Stimulated activated CD4-positive, alpha-beta T cell treated with anti-CD3 and anti-CD28 coated beads, TNF-alpha, amount 100 ng/mL, for 4 hours (primary cell): ENCODE data around the gene LZTS2.
A peak's percentile ranks its signal among the peaks of the same experiment; 100 is the strongest.
"Not testable (repeated sequence)": the region's sequence is repeated elsewhere in the genome, so short reads cannot be mapped to it uniquely, and the experiment has no call there.

Source experiments
- DNase-seq, 3 experiments: peaks; one replicate each; pipeline ENCODE4 v3.0.0-alpha.2; 2020; ENCODE audit warnings: low read depth in 3 of 3

LZTS2 gene, protein sequence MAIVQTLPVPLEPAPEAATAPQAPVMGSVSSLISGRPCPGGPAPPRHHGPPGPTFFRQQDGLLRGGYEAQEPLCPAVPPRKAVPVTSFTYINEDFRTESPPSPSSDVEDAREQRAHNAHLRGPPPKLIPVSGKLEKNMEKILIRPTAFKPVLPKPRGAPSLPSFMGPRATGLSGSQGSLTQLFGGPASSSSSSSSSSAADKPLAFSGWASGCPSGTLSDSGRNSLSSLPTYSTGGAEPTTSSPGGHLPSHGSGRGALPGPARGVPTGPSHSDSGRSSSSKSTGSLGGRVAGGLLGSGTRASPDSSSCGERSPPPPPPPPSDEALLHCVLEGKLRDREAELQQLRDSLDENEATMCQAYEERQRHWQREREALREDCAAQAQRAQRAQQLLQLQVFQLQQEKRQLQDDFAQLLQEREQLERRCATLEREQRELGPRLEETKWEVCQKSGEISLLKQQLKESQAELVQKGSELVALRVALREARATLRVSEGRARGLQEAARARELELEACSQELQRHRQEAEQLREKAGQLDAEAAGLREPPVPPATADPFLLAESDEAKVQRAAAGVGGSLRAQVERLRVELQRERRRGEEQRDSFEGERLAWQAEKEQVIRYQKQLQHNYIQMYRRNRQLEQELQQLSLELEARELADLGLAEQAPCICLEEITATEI

DNA sequence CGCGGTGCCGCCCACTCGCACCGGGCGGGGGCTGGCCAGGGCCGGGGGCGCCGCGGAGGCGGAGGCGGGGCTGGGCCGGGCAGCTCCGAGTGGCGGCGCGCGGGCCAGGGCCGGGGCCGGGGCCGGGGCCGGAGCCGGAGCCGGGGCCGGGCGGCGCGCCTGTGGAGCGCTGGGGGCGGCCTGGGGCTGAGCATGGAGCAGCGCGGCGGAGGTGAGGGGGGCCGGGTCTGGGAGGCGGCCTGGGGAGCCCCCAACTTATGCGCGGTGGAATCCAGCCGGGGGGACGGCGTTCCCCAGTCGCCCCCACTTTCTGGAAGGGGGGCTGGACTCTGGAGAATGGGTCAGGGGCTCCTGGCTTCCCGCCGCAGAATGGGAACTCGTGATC lies at the start of gene LZTS2:
TSS of gene LZTS2 (plus strand) at position 67 of the 385 bp plus-strand sequence. CDS start 2,731 bp downstream, outside the sequence.
- no peak for DNase-seq

DNA sequence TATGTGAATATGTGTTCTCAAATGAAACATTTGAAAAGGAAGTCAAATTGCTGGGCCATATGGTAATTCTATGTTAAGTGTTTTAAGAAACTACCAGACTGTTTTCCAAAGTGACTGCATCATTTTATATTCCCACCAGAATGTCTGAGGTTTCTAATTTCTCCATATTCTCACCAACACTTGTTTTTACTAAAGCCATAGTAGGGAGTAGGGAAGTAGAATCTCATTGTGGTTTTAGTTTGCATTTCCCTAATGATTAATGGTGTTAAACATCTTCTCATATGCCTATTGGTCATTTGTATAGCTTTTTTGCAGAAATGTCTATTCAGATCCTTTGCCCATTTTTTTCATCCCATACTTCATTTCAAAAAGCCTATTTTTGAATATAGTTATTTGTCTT lies 39.4 kb upstream of the LZTS2 start:
- DNase-seq = no peak

DNA sequence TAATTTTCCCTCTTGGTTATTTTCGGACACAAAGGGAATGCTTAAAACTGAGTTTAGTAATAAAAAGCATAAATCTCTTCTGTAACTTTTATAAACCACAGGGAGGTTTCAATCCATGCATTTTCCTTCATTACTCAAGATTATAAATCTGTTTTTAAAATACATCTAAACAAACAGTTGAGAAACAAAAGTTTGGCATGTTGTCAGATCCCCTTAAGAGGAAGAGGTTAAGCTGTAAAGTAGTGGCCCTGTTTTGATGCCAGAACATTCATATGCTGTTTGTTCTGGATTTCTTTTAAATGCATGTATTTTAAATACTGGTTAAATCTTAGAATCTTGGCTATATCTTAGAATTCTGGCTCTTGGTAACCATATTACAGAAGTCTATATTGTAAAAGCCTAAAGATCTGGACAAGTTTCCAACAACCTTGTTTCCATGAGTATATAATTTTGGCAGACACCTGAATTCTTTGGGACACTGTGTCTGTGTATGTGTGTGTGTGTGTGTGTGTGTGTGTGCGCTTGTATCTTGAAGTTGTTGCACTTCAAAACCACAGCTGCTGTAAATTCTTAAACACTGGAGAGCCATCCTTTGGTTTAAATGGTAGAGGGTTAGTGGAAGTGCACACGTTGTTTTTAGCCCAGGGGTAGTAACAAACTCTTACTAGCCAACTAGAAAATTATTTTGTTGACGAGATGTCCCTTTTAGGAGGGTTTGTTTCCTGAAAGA lies 37.1 kb upstream of the LZTS2 start:
- DNase-seq = no peak

DNA sequence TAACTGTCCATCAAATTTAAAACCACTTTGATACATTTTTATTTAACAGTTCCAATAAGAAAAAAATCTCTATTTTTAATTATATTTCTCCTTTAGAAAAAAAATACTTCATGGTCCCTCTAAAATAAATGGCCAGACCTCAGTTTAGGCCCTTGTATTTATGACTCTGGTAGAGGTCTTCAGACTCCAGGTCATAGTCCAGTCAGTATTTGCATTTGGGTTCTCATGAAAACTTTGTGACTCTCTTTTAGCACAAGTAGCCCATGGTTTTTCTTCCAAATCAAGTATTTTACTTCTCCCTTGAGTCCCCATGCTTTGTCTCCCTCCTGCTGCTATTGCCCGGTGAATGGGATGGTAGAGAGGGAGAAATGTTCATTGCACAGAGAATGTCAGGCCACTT lies 35.8 kb upstream of the LZTS2 start:
- no peak for DNase-seq

DNA sequence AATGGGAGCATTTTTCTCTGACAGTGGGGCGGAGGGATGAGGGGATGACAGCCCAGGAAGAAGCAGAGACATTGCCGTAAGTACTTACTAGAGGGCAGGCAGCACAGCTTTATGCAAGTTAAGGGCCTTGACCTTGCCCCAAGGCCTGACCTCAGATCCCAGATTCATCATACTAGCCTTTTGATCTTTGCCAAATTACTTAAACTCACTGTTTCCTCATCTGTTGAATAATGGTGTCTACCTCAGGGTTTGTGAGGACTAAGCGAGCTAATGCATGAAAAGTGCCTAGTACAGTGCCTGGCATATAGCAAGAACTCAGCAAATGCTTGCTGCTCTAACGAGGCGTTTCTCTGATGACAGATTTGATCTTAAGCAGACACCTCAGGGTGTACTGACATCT lies 33.8 kb upstream of the LZTS2 start:
- no peak for DNase-seq

DNA sequence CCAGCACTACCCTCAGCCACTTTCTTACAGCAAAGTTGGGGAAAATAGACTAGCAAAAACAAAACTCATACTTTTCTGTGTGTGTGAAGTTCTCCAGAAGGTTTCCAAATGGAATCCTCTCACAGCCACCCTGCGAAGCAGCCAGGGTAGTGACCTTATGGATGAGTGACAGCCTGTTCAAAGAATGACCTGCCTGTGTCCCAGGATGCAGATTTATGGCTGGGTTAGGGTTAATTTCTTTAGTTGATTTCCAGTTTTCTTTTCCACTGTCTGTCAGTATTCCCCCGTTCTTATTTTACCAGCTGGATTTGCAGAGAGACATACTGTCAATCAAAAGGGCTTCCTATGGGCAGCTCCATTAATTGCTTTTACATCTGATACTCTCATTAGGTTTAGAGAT lies 32.7 kb upstream of the LZTS2 start:
- no peak for DNase-seq

DNA sequence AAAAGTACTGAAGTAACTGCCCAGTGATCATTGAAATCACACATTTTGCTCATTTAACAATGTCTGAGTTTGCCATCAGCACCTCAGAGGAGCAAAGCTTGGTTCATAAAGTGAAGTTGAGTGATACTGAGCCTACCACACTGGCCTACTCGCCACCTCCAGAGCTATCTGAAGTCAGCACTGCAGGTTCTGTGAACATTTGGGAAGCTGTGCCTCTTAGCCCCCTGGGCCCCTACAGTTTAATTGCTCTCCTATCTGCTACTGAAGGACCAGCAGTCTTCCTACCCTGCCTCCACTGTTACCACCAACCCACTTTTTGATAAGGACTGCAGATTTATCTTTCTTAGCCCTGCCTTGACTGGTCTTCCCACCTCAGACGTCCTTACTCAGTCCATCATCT lies 32.3 kb upstream of the LZTS2 start:
- DNase-seq = no peak

DNA sequence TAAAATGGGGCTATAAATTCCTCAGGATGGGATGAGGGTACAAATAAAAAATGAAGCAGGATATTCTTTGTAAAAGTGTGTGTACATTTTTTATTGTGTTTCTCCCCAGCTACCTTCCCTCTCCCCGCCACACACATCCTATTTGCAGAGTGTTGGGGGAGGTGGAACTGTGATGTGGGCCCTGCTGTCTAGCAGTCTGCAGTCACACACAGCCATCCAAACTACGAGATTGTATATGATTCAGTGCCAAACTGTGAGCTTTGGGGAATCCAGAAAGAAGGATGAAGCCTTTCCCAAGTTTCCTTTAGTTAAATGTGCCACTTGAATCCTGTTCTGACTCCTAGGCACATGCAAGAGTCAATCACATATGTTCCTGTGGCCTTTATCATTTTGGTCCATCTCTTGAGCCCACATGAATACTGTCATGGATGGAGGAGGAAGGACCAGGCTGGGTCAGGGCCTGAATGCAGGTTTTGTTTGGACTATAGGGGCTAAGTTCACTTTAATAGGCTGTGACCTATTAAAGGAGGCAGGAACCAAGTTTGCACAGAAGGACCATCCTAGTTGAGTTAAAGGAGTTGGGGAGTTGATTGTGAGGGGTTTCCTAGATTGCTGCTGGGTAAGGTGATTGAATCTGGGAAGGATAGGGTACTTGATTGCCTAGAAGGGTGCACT lies 31.4 kb upstream of the LZTS2 start:
- DNase-seq = no peak

DNA sequence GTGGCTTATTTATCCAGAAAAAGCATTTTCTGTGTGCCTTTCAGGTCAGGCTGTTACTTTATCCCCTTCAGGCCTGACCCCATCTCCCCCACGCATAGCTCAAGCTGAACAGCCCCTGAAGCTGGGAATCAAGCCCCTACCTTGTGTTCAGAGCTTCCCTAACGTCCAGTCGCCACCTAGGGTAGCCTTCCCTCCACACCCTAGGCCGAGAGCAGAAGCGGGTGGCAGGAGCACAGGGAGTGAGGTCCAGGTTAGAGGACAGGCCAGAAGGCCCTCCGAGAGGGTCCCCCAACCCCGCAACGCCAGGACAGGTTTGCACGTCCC lies 30.8 kb upstream of the LZTS2 start:
- DNase-seq = no peak

DNA sequence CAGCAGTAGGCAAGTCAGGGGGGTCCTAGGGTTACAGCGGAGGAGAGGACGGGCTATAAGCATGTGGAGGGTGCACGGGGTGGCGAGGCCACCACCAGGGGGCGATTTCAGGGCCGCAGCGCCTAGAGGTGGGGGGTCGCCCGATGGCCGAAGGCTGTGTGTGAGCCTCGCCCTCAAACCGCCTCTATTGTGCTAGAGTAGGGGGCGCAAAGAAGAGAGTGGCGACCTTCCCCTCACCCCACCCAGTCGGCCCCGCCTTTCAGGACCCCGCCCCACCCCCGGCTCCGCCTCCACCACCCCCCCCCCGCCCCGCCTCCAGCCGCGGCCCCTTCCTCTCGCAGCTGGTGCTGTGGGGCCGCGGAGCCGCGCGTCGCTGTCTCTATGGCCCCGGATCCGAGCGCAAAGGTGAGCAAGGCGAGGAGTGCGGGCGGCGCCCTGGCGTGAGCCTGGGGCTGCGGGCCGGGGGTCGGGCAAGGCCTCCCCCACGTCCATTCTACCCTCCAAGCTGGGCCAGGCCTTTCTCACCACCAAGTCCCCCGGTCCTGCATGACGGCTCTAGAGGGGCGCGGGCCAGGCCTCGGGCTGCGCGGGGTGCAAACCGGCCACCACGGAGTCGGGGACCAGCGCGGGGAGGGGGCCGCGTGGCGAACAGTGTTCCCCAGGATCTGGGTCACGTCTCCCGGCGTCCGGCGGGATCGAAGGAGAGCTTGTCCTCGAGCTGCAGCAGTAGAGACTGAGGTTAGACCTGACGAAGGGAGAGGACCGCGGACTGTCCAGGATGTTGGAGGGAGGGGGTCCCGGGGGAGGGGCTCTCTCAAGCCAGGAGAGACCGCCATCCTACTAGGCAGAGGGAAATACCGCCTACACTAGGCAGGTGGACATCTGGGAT lies 30.2 kb upstream of the LZTS2 start, which contains the start of gene SEMA4G:
TSS of gene SEMA4G (plus strand) at position 318 of the 889 bp plus-strand sequence. CDS start 3,409 bp downstream, outside the sequence.
- DNase-seq = peak in 1 of 3 experiments; percentile 19

DNA sequence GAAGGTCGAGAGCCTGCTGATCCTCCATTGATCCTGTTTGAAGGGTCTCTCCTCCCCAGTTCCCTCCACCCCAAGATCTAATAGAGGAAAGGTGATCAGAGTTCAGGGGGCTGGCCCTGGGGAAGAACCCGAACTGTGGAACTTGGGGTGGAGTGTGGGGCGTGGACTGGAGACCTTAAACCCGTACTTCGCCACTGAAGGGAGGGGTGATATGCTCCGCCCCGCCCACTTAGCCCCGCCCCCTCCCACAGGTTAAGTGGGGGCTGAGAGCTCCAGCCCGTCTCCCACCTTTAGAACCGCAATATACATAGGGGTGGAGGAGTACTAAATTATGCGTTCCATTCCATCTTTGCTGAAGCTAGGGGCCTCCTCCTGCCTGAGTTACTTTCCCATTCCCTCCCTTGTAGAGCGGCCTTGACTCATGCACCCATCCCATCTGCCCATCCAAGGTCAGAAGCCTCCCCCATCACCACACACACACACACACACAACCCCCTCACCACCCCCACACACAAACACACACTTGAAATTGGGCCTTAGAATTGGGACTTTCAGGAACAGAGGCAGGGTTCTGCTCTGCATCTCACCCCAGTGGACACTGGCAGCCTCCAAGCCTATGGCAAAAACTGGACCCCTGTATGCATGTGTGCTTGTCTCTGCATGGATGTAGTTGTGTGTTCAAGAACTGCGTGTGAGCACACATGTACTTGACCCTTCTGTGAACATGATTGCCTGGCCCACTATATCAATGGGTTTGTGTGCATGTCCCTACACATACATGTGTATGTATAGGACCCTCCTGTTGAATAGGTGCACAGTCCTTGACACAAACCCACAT lies 29.3 kb upstream of the LZTS2 start:
- DNase-seq = peak in 1 of 3 experiments; percentile 17

DNA sequence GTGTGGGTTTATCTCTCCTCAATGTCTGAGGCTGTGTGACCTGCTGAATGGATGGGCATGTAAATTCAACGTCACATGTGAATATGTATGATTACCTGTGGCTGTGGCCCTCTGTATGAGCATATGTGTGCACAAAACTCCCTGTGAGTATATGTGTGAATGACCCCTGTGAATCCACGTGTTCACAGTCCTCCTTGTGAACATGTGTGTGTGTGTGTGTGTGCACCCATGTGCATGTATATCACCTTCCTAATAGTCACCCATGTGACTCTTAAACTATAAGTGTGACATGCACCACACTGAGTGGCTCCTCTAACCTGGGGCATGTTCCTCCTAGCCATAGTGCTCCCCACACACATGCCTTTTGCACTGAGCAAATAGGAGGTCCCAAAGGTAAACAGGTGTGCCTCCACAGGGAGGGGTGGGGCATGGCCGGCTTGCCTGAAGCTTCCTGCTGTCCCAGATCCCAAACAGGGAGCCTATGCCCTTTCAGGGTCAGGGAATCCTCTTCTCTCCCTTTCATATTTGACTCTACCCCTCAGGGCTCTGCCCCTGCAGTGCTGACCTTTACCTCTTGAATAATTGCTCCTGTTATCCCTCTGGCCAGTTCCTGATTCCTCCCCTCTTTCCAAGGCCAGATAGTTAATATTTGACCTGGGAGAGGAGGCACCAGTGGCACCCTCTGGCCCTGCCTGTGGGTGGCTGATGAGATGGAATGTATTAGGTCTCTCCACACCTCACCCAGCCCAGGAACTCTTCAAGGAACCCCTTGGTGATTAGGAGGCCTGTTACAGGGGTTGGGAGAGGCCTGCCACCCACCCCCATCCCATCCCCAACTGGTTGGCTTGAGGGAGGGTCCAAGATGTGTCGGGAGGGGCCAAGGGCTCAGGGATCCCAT lies 28.4 kb upstream of the LZTS2 start:
- no peak for DNase-seq

DNA sequence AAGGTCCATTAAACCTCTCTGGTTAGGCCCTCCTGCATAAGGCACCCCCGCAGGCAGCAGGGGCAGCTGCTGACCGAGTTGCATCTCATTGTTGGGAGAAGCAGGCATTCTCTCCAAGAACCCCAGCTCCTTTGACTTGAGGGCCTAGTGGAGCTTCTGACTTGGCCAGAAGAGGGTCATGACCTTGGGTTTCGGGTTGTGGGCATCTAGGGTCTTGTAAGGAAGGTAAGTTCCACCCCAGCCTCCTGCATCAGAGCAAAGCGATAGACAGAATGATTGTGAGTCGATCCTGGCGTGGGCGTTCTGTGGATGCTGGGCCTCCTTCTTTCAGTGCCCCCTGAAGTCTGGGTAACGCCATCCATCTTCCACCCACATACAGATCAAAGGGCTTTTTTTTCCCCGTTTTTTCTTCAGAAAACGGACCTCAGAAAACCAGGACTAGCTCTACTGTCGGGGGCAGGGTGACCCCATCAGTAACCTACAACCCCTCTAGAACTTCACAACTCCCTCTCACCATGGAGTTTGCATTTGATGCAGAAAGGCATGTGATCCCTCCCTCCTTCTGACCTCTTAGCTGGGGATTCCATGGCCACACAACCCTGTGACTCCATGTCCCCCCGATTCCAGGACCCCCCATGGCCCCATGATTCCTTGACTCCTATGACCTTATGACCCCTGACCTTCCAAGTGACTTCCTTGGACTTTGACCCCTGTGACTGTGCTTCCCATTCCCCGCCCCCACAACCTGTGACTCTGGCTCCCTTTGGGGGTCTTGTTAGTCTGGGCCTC lies 27.3 kb upstream of the LZTS2 start:
- DNase-seq = no peak

DNA sequence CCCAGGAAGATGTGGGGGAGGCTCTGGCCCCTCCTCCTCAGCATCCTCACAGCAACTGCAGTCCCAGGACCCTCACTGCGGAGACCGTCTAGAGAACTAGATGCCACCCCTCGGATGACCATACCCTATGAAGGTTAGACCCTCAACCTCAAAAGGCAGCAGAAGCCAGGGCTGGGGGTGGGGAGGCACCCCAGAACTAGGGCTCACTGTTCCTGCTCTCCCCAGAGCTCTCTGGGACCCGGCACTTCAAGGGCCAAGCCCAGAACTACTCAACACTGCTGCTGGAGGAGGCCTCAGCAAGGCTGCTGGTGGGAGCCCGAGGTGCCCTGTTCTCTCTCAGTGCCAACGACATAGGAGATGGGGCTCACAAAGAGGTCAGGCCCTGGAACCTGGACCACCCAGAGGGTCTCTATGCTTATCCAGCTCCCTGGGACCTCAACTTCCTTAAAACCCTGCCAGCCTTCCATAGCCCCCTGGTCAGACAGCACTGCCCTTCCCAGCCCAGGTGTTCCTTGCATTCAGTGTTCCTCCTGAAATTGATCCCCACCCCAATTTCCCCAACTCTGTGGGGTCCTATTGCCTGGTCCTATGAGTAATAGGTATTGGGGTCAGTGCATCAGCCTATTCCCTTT lies 26.6 kb upstream of the LZTS2 start:
- DNase-seq = no peak

DNA sequence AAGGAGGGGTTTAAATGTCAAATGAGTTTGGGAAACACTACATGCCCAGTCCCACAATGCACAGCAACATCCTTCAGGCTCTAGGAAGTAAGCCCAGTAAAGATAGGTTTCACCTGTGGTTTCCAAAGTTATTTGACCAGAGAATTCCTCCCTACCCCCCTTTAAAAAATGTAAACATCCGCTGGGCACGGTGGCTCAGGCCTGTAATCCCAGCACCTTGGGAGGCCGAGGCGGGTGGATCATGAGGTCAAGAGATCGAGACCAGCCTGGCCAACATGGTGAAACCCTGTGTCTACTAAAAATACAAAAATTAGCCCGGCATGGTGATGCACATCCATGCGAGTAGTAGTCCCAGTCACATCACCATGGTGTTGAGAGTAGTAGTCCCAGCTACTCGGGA lies 24.2 kb upstream of the LZTS2 start:
- DNase-seq = not testable (repeated sequence)

DNA sequence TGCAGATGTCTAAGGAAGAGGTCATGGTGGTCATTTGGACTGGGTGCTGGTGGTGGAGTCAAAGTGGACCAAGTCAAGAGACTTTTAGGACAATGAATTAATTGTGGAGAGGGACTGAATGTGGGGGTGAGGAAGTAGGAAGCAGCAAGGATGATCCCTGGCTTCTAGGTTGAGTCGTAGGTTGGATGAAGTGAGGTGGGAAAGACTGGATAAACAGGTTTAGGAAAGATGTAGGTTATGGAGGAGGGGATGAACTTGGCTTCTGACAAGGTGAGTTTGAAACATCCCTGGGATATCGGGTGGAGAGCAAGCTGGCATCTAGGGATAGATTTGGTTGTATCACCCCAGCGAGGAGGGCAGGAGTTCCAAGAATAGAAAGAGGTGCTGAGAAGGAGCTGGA lies 22.7 kb upstream of the LZTS2 start:
- DNase-seq = no peak

DNA sequence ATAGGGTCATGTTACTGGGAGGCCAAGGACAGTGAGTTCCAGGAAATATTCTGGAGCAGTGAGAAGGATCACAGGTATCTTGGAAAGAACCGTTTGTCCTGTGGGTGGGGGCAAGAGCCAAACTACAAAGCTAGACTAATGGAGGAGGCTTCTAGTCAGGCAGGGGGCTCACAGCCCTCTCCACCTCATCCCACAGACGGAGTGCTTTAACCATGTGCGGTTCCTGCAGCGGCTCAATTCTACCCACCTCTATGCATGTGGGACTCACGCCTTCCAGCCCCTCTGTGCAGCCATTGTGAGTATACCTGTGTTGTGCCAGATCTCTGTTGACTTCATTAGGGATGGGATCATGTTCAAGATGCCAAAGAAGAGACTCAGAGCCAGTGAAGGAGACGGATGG lies 22.2 kb upstream of the LZTS2 start:
- no peak for DNase-seq
